ENCODE measurements around the gene DLST.

- TF ChIP-seq, protein P1, sequence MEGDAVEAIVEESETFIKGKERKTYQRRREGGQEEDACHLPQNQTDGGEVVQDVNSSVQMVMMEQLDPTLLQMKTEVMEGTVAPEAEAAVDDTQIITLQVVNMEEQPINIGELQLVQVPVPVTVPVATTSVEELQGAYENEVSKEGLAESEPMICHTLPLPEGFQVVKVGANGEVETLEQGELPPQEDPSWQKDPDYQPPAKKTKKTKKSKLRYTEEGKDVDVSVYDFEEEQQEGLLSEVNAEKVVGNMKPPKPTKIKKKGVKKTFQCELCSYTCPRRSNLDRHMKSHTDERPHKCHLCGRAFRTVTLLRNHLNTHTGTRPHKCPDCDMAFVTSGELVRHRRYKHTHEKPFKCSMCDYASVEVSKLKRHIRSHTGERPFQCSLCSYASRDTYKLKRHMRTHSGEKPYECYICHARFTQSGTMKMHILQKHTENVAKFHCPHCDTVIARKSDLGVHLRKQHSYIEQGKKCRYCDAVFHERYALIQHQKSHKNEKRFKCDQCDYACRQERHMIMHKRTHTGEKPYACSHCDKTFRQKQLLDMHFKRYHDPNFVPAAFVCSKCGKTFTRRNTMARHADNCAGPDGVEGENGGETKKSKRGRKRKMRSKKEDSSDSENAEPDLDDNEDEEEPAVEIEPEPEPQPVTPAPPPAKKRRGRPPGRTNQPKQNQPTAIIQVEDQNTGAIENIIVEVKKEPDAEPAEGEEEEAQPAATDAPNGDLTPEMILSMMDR (IDR thresholded peaks at IDR 0.05): no peak
- no peak for TF ChIP-seq POLR2A (IDR thresholded peaks at IDR 0.05)
Observed at GRCh38 chr14:74949191-74949601, 67.5 kb downstream of the DLST start.

Measured in stomach (tissue), 4 donors.